GM13977 (cell line): Measurements from ENCODE around the gene DDI2.

Experiments used
- DNase-seq: peaks from one replicate; pipeline ENCODE4 v3.0.0; 2012; ENCODE audit warnings: low spot score
- in situ Hi-C: fragments of 300-500 bp; cut with MboI; formaldehyde crosslinking; loops from one replicate; pipeline ENCODE4 v1.12.0; 2022; ENCODE audit warnings: low sequenced_read_pairs, low pct_unique_long_range_greater_than_20kb, mixed read lengths, inconsistent platforms; ENCODE audit not compliant: unreplicated experiment
- TF ChIP-seq, protein P1 (sequence below): IDR thresholded peaks from 2 replicates; pipeline ENCODE4 v1.5.1; 2012; ENCODE audit warnings: mild to moderate bottlenecking, control low read depth; ENCODE audit not compliant: insufficient read depth; ENCODE audit errors: extremely low read depth, missing control alignments

The DDI2 gene

GRCh38 chr1:15683345-15684039 is 66.2 kb downstream of the DDI2 start:
- TF ChIP-seq, protein P1, sequence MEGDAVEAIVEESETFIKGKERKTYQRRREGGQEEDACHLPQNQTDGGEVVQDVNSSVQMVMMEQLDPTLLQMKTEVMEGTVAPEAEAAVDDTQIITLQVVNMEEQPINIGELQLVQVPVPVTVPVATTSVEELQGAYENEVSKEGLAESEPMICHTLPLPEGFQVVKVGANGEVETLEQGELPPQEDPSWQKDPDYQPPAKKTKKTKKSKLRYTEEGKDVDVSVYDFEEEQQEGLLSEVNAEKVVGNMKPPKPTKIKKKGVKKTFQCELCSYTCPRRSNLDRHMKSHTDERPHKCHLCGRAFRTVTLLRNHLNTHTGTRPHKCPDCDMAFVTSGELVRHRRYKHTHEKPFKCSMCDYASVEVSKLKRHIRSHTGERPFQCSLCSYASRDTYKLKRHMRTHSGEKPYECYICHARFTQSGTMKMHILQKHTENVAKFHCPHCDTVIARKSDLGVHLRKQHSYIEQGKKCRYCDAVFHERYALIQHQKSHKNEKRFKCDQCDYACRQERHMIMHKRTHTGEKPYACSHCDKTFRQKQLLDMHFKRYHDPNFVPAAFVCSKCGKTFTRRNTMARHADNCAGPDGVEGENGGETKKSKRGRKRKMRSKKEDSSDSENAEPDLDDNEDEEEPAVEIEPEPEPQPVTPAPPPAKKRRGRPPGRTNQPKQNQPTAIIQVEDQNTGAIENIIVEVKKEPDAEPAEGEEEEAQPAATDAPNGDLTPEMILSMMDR = no peak
- in situ Hi-C loops = no loop called here
- DNase-seq = no peak

- peak; percentile 87 for DNase-seq
- in situ Hi-C loops = no loop called here
- TF ChIP-seq, protein P1 = no peak
Observed at GRCh38 chr1:15684042-15684461, 66.8 kb downstream of the DDI2 start, which contains the start of gene PLEKHM2. TSS of gene PLEKHM2 (plus strand) at chr1:15684320. CDS start at chr1:15684559, 239 bp downstream.

GRCh38 chr1:15684468-15685291 is 67.4 kb downstream of the DDI2 start:
- peak; percentile 57 for DNase-seq
- TF ChIP-seq, protein P1 = no peak
- in situ Hi-C loops = no loop called here

DNA sequence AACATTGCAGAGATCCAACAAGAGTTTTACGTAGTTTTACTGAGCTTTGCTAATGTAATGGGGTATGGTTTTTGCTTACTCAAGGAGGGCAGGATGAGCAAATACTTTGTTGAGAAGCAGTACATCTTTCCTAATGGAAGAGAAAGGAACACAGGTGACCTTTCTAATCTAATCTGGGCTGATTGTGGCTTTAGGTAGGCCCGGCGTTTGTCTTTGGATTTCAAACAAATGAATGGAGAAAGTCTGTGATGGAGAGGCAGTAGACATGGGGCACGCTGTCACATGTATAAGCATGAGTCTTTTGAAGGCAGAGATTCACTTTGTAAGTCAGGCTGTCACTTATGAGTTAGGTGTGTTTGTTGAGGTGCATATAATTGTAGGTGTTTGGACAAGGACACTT is 68.6 kb downstream of the DDI2 start:
- DNase-seq = no peak

DNA sequence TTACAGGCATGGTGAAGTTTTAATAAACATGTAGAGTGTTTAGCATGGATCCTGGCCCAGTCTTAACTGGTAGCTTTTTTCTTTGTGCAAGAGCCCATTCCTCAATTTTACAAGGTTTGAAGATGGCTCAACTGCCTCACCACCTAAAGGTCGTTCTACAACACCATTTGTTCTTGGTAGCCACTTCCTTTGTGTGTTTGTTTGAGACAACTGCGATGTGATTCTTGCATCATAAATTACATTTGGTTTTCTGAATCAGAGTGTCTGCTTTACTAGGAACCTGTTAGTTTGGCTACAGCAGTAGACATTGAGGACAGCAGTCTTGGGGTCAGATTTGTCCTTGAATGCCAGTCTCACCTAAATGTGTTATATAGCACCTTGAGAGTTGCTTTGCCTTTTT is 70.2 kb downstream of the DDI2 start:
- in situ Hi-C loops = no loop called here
- TF ChIP-seq, protein P1 = no peak
- no peak for DNase-seq

More for the DNA sequence above, 68.6 kb downstream of the DDI2 start:
- in situ Hi-C loops = no loop called here
- TF ChIP-seq, protein P1 = no peak

- TF ChIP-seq, protein P1 = no peak
- in situ Hi-C loops = no loop called here
- no peak for DNase-seq
Observed at GRCh38 chr1:15690317-15690716, 73.1 kb downstream of the DDI2 start.
